ENCODE data around the gene NR1H4.
A peak's percentile ranks its signal among the peaks of the same experiment; 100 is the strongest.
"Not testable (repeated sequence)": the region's sequence is repeated elsewhere in the genome, so short reads cannot be mapped to it uniquely, and the experiment has no call there.

Gene NR1H4

DNA sequence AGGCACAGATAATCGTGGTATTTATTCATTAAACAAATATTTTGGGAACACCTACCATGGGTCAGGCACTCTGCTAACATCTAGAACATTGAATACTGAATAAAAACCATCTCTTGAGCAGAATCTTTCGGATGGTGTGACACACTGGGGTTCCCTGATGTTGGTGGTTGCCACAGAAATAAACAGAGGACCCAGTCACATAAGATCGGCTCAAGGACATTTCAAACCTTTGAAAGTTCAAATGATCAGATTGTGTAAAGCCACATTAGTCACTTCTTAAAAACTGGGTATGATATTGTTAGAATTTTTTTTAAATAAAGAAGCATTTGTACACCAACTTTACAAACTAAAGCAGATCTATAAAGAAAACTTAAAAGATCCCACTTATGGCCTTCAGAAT is 39.0 kb downstream of the NR1H4 start:
- no peak for DNase-seq (ENCODE audit: low read depth in 2 of 2)

- DNase-seq (ENCODE audit: low read depth in 2 of 2): no peak
Observed at GRCh38 chr12:100515968-100516367, 42.3 kb downstream of the NR1H4 start.

DNA sequence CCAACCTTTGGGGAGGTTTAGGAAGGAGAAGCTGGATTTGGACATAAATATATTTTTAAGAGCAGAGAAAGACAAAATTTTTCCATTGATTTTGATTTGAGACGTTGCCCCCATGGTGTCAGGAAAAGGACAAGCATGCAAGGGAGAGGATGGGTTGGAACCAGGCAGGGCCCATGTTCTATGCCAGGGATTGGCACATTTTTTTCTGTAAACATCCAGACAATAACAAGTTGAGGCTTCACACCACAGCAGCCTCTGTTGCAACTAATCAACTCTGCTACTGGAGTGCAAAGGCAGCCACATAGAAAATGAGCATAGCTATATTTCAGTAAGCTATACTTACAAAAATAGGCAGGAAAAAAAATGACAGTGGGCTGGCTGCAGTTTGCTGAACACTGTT is 44.7 kb downstream of the NR1H4 start:
- no peak for DNase-seq (ENCODE audit: low read depth in 2 of 2)

GRCh38 chr12:100520048-100520769 is 46.5 kb downstream of the NR1H4 start:
- no peak for DNase-seq (ENCODE audit: low read depth in 2 of 2)

GRCh38 chr12:100521958-100522357 is 48.3 kb downstream of the NR1H4 start:
- no peak for DNase-seq (ENCODE audit: low read depth in 2 of 2)

DNA sequence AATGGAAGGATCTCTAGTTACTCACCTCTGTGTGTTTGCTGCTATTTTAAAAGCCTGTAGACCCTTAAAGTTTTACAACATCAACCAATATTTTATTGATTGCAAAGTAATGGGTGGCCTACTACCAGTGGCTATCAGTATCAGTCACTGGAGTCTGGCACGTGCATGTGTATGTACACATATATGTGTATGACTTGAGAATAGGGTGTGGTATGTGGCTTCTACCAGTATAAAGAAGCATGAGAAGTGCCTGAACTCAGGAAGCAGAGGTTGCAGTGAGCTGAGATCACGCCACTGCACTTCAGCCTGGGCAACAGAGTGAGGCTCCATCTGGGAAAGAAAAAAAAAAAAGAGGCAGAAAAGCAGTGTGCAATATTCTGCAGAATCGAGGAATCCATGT is 54.4 kb downstream of the NR1H4 start:
- no peak for DNase-seq (ENCODE audit: low read depth in 2 of 2)

DNA sequence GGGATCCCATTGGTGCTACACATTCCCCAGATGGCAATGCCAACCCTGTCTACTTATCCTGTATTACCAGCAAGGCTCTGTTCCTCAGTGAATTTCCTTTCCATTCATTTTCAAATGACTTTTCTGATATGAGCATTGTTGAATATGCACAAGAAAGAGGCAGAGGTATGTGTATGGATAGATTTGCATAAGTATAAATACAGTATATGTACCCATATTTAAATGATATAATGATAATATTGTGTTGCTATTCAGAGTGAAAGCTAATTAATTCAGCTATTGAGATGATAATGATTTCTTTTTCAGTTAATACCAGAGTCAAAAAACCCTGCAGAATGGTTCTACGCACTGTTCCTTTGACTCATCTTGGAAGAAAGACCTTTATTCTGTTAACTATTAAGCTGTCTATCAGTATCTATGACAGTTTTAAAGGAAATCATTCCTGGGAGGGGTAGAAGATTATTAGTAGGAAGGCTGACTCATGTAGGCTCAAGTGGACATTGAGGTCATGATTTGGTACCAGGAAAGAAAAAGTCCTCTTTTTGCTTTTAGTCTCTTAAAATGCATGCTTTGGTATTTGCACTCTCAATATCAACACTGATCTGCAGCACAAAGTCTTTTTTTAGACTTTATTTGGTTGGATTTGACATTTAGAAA is 54.9 kb downstream of the NR1H4 start:
- DNase-seq (ENCODE audit: low read depth in 2 of 2): no peak

- no peak for DNase-seq (ENCODE audit: low read depth in 2 of 2)
Observed at GRCh38 chr12:100529756-100530350, 56.2 kb downstream of the NR1H4 start.

GRCh38 chr12:100533376-100533775 is 59.7 kb downstream of the NR1H4 start:
- DNase-seq (ENCODE audit: low read depth in 2 of 2): no peak

DNA sequence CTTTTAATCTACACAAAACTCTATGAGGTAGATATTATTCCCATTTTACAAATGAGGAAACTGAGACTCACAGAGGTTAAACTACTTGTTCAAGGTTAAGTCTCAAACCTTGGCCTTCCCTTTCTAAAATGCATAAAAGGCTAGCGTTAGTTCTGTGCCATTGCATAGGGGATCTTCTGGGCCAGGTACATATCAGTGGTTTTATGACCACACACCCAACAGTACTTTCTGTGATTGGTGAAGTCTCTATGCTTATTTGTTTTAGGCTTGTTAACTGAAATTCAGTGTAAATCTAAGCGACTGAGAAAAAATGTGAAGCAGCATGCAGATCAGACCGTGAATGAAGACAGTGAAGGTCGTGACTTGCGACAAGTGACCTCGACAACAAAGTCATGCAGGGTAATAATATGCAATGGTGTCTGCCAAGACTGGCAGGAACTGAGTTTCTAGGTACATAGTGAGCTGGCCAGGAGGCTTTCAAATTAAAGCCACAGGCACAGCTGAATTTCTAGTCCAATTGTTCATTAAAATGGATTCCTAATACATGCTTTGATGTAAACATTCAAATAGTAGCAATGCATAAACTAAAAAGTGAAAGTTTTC is 61.1 kb downstream of the NR1H4 start:
- DNase-seq (ENCODE audit: low read depth in 2 of 2): no peak

DNA sequence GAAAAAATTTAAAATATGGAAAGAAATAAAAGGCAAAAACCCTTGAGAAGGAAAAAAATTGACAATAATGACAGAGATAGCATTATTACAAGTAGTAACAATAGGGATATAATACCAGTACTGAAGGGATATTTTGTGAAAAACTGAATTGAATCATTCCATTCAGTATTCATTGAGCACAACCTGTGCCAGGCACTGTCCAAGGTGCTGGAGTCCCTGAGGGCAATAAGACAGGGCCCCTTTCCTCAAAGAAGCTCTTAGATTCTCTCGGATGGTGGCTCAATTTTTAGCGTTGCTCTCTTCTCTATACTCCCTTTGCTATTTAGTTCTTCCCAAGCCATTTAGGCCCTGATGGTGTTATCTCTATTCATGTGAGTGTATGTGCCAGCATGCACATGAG is 65.5 kb downstream of the NR1H4 start:
- DNase-seq (ENCODE audit: low read depth in 2 of 2): peak in 1 of 2 donors; percentile 3

DNA sequence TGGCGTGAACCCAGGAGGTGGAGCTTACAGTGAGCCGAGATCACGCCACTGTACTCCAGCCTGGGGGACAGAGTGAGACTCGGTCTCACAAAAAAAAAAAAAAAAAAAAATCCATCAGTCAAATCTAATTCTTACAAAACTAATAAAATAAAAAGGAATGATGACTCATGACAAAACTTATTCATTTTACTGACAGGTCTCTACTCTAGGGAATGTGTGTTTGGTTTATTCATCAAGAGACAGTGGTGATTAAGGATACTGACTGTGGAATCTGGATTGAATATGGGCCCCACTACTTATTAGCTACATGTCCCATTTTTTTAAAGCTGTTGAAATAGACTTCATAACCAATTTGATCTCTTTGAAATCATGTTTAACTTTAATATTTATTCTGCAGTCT is 70.5 kb downstream of the NR1H4 start:
- DNase-seq (ENCODE audit: low read depth in 2 of 2): no peak

GRCh38 chr12:100545092-100545491 is 71.4 kb downstream of the NR1H4 start:
- DNase-seq (ENCODE audit: low read depth in 2 of 2): no peak

DNA sequence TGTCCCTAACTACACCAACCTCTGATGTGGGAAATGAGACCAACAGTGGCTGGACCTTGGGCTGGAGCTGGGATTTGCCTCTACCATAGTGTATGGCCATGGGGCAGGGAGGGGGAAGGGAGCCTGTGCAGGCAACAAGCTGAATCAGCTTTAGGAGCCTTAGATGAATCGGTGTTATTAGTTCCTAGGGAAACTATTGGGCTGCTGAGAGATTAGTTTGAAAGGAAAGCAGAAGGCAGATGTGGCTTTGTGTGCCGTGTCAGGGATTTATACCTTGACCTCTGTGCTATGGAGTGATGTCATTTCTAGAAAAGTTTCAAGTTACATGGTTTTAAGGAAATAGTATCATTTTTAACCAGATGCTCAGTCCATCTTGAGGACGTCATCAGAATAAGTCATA is 80.3 kb downstream of the NR1H4 start:
- no peak for DNase-seq (ENCODE audit: low read depth in 2 of 2)

GRCh38 chr12:100554608-100555077 is 81.0 kb downstream of the NR1H4 start:
- no peak for DNase-seq (ENCODE audit: low read depth in 2 of 2)

DNA sequence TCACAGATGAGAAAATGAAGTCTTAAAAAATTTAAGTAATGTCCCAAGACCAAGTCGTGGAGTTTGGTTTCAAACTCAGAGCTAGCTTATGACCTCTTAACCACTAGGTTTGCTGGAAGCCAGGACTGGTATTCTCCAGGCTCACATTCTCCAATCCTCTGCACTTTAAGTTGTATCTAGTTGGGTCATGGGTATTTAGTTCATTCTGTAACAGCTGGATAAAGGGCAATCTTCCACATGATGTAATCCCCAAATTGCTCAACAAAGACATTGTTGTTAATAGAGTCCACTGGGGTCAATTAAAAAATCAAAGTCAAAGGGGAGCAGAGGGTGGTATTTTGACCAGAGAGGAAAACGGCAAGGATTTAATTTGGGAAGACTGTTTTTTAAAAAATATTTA is 82.1 kb downstream of the NR1H4 start:
- no peak for DNase-seq (ENCODE audit: low read depth in 2 of 2)

DNA sequence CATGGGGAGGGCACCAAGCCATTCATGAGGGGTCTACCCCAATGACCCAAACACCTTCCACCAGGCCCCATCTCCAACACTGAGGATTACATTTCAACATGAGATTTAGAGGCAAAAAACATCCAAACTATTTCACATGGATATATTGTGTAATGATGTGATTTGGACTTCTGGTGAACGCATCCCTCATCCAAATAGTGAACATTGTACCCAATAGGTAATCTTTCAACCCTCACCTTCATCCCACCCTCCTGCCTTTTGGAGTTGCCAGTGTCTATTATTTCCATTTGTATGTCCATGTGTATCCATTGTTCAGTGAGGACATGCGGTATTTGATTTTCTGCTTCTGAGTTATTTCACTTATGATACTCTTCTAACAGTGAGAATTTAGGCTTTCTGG is 83.7 kb downstream of the NR1H4 start:
- no peak for DNase-seq (ENCODE audit: low read depth in 2 of 2)

DNA sequence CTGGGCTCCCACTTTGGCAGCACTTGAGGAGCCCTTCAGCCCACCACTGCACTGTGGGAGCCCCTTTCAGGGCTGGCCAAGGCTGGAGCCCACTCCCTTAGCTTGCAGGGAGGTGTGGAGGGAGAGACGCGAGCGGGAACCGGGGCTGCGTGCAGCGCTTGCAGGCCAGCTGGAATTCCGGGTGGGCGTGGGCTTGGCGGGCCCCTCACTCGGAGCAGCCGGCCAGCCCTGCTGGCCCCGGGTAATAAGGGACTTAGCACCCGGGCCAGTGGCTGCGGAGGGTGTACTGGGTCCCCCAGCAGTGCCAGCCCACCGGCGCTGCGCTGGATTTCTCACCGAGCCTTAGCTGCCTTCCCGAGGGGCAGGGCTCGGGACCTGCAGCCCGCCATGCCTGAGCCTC is 85.6 kb downstream of the NR1H4 start:
- DNase-seq (ENCODE audit: low read depth in 2 of 2): not testable (repeated sequence)

- no peak for DNase-seq (ENCODE audit: low read depth in 2 of 2)
Observed at GRCh38 chr12:100564090-100564489, 90.4 kb downstream of the NR1H4 start.

GRCh38 chr12:100564905-100565467 is 91.3 kb downstream of the NR1H4 start:
- no peak for DNase-seq (ENCODE audit: low read depth in 2 of 2)

DNA sequence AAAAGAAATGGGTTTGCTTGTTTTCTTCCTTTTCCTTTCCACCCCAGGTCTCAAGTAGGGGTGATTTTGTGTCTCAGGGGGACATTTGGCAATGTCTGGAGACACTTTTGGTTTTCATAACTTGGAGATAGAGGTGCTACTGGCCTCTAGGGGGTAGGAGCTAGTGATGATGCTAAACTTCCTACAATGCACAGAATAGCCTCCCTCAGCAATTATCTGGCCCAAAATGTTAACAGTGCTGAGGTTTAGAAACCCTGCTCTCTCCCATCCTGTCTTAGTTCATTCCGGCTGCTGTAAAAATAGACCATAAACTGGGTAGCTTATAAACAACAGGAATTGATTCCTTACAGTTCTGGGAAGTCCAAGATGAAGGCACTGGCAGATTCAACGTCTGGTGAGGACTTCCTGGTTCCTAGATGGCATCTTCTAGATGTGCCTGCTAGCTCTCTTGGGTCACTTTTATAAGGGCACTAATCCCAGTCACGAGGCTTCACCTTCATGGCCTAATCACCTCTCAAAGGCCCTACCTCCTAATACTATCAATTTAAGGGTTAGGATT is 92.4 kb downstream of the NR1H4 start:
- no peak for DNase-seq (ENCODE audit: low read depth in 2 of 2)

All from stimulated activated CD4-positive, alpha-beta T cell treated with anti-CD3 and anti-CD28 coated beads, Interleukin-1b, Interleukin-23, amount 100 ng/mL, for 4 hours (primary cell).